HG03571 (cell line): ENCODE measurements around the gene ABI1.
"Not testable (repeated sequence)": the region's sequence is repeated elsewhere in the genome, so short reads cannot be mapped to it uniquely, and the experiment has no call there.

Experiments used
- ATAC-seq: cut with Tn5 transposase; IDR thresholded peaks from one replicate; pipeline ENCODE4 v1.9.1; 2021; ENCODE audit not compliant: unreplicated experiment

ABI1 gene

GRCh38 chr10:26805567-26806245 is 55.1 kb downstream of the ABI1 start:
- ATAC-seq: no peak

GRCh38 chr10:26804418-26805393 is 56.1 kb downstream of the ABI1 start:
- no peak for ATAC-seq

- no peak for ATAC-seq
These were observed 56.9 kb downstream of the ABI1 start for GRCh38 chr10:26803849-26804248.

- ATAC-seq: no peak
These were observed 58.2 kb downstream of the ABI1 start for GRCh38 chr10:26802527-26802926.

- ATAC-seq: no peak
These were observed 58.9 kb downstream of the ABI1 start for GRCh38 chr10:26801831-26802230.

GRCh38 chr10:26801274-26801673 is 59.5 kb downstream of the ABI1 start:
- no peak for ATAC-seq

- no peak for ATAC-seq
These were observed 60.3 kb downstream of the ABI1 start for GRCh38 chr10:26800468-26800867.

- ATAC-seq: no peak
These were observed 61.4 kb downstream of the ABI1 start for GRCh38 chr10:26799342-26799741.

- ATAC-seq: no peak
These were observed 62.5 kb downstream of the ABI1 start for GRCh38 chr10:26798298-26798697.

- no peak for ATAC-seq
These were observed 63.4 kb downstream of the ABI1 start for GRCh38 chr10:26797340-26797739.

- ATAC-seq: no peak
These were observed 67.8 kb downstream of the ABI1 start for GRCh38 chr10:26792758-26793495.

- no peak for ATAC-seq
These were observed 70.3 kb downstream of the ABI1 start for GRCh38 chr10:26790221-26790995.

- ATAC-seq: not testable (repeated sequence)
These were observed 71.0 kb downstream of the ABI1 start for GRCh38 chr10:26789779-26790178.

- no peak for ATAC-seq
These were observed 73.4 kb downstream of the ABI1 start for GRCh38 chr10:26787362-26787761.

GRCh38 chr10:26781797-26782196 is 79.0 kb downstream of the ABI1 start:
- ATAC-seq: peak; percentile 14

- peak; percentile 69 for ATAC-seq
These were observed 79.8 kb downstream of the ABI1 start for GRCh38 chr10:26780793-26781601.

GRCh38 chr10:26780106-26780792 is 80.5 kb downstream of the ABI1 start:
- no peak for ATAC-seq

- ATAC-seq: no peak
These were observed 81.4 kb downstream of the ABI1 start for GRCh38 chr10:26779176-26779860.

- ATAC-seq: no peak
These were observed 83.1 kb downstream of the ABI1 start for GRCh38 chr10:26777686-26778085.
